Cardiac fibroblast (primary cell): Measurements from ENCODE around the gene C15orf62.
A peak's percentile ranks its signal among the peaks of the same experiment; 100 is the strongest.

ENCODE experiments used
- DNase-seq, 2 donors: peaks; one replicate each; pipeline versions ENCODE4 v3.0.0 to v3.0.0-alpha.2; 2010; ENCODE audit warnings: low read depth in 2 of 2
- H3K4me3 ChIP-seq, 2 donors: replicated peaks in 1 of 2; 1 replicate in 1 of 2; 2 replicates in 1 of 2; pipeline ENCODE4 v1.5.1; 2011; ENCODE audit warnings: low read depth in 2 of 2, low read length in 2 of 2, mild to moderate bottlenecking in 2 of 2, moderate library complexity in 1 of 2
- TF ChIP-seq, protein P1 (sequence below): IDR thresholded peaks from one replicate; pipeline ENCODE4 v1.5.1; 2011; ENCODE audit warnings: low read depth, mild to moderate bottlenecking, low read length, inconsistent platforms

C15orf62 gene

DNA sequence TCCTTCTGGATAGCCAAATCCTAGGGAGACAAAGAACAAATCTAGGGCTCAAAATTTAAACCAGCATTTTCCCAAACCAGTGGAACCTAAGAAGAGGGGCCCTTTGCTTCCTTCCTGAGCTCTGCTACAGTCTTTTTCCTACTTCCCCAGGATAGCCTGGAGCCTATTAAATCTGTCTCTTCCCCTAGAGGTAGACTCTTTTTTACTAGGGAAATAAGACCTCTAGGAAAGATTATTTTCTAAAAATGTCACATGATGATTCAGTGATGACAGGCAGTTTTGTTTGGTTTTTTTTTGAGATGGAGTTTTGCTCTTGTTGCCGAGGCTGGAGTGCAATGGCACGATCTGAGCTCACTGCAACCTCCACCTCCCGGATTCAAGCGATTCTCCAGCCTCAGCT is 33.2 kb upstream of the C15orf62 start:
- TF ChIP-seq, protein P1, sequence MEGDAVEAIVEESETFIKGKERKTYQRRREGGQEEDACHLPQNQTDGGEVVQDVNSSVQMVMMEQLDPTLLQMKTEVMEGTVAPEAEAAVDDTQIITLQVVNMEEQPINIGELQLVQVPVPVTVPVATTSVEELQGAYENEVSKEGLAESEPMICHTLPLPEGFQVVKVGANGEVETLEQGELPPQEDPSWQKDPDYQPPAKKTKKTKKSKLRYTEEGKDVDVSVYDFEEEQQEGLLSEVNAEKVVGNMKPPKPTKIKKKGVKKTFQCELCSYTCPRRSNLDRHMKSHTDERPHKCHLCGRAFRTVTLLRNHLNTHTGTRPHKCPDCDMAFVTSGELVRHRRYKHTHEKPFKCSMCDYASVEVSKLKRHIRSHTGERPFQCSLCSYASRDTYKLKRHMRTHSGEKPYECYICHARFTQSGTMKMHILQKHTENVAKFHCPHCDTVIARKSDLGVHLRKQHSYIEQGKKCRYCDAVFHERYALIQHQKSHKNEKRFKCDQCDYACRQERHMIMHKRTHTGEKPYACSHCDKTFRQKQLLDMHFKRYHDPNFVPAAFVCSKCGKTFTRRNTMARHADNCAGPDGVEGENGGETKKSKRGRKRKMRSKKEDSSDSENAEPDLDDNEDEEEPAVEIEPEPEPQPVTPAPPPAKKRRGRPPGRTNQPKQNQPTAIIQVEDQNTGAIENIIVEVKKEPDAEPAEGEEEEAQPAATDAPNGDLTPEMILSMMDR = no peak
- no peak overlapping the region for H3K4me3 ChIP-seq
- no peak for DNase-seq

DNA sequence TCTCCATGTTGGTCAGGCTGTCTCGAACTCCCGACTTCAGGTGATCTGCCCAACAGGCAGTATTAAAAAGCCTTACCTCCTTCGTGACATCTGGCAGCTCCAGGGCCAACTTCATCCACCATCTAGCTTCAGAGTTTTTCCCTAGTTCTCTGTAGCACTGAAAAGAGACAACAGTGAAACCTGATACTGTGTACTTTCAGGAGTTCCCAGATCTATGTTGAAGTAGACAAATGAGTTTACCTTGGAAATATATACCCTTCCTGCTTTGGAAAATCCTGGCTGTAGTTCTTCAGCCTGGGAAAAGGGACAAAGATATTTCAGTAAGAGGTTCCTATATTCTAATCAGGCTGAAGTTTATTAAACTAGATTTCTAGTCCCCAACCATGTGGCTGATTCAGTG is 32.7 kb upstream of the C15orf62 start:
- DNase-seq = no peak
- H3K4me3 ChIP-seq = no peak overlapping the region
- TF ChIP-seq, protein P1 = no peak

DNA sequence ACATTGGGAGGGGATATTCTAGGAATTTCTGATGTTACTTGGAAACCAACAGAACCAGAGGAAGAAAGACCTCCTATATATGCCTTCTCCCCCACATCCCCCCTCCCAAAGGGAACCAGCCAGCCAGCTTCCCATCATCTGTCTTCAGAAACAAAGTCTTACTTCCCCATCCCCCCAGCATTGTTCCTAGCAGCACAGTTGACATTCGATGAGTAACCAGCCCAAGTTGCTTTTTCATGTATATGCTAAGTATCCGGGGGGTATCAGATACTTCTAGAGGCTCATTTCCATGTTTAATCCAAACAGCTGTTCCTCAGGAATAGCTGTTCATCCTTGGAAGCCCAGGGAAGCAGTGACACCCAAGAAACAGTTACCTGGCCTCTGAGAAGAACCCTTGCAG is 30.7 kb upstream of the C15orf62 start:
- TF ChIP-seq, protein P1 = no peak
- H3K4me3 ChIP-seq = no peak overlapping the region
- no peak for DNase-seq

DNA sequence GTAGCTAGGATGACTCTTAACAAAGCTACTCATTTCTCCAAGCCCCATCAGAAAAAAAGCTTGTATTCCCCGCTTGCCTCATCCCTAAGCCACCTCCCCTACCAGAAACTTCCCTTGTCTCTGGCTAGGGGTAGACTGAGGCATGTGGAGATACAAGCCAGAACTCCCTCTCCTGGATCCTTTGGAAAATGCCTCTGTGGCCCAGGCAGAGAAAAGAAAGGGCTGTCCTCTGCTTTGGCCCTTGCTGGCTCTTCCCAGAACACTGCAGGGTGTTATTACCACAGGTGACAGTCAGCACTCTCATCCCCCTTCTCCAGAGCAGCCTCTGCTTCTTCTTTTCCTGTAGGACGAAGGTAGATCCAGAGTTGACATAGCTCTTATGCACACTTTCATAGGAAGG is 29.9 kb upstream of the C15orf62 start:
- no peak for DNase-seq
- no peak overlapping the region for H3K4me3 ChIP-seq
- TF ChIP-seq, protein P1 = no peak

DNA sequence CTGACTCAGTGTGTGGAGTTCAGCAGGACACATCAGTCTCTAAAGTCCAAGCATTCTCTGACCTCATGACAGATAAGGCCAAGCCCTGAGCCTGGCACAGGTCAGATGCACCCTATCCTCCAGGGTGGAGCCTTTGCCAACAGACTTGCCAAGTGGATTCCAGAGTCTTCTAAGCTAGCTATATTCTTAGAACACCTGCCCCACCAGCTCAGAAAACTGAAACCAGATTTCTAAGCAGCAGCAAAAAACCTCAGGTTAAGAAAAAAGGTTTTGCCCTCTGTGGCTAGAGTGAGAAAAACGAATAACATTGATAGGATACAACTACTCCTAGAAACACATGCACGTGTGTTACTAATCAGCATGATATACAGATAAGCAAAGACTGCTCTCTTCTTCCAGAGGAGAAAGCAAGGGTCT is 26.3 kb upstream of the C15orf62 start:
- DNase-seq = no peak
- TF ChIP-seq, protein P1 = no peak
- H3K4me3 ChIP-seq = no peak overlapping the region

DNA sequence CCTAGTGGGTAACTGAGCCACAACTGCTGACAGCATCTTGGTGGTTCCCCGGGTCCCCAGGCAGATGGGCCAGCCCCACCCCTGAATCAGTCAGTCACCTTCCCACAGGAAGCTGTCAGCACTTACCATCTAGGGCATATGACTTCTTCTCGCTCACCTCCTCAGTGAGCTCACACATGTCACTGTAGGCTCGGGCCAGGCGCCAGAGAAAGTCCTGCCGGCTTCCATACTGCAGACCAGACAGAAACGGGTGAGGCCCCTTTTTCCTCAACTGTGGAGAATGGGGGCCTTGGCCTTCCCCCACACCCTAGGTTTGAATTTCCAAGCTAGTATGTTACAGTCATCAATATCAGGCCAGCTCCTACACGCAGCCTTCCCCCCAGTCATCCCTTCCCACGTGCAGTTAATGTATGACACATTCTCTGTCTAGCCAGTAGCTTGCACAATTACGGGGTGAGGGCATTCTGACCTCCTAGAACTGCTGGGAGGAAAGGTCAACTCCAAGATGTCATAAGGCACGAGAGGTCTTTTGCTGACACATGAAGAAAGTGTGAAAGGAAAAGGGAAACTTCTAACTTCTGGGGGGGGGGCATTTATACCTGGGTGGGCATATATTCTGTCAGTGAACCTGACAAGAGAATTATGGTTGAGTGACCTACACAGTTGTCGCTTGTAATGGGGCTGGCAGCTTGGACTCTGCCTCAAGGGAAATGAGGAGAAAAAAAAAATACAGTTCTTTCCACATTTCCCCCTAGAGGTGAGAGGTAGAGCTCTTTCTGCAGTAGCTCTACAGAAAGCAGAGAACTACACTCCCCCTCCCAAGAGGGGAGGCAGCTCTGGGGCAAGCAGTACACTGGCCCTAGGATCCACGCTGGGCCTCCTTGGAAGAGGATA is 25.6 kb upstream of the C15orf62 start:
- H3K4me3 ChIP-seq = no peak overlapping the region
- TF ChIP-seq, protein P1 = no peak
- DNase-seq = peak; percentile 70 to 91

DNA sequence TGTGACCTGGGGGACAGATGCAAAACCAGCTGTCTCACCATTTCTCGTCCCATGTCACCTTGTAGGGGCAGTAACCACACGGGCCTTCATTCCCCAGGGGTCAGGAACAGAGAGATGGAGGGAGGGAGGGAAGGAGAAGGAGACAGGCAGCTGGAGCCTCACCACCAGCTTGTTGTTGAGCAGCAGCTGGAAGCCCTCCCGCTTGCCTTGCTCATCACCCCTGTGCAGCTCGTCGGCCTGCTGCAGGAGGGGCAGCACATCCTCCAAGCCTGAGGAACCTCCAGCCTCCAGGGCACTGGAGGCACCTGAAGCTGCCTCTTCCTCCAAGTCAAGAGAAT is 25.0 kb upstream of the C15orf62 start:
- TF ChIP-seq, protein P1 = no peak
- H3K4me3 ChIP-seq = no peak overlapping the region
- DNase-seq = no peak
